PC-3 (cell line): ENCODE measurements around the gene ZFPM1.

Source experiments
- CTCF ChIP-seq: fragments of 300-600 bp; sonication (generic); conservative IDR thresholded peaks from 2 replicates; pipeline ENCODE4 v1.5.1; 2017; ENCODE audit warnings: antibody characterized with exemption, low read depth, mild to moderate bottlenecking, low read length
- EZH2 ChIP-seq: fragments of 300-600 bp; sonication (generic); IDR thresholded peaks from one replicate; pipeline ENCODE4 v1.6.1; 2017; ENCODE audit warnings: antibody characterized with exemption, mild to moderate bottlenecking, low read length; ENCODE audit not compliant: unreplicated experiment
- EZH2phosphoT487 ChIP-seq: fragments of 300-600 bp; sonication (generic); IDR thresholded peaks from 2 replicates; pipeline ENCODE4 v1.6.1; 2018; ENCODE audit warnings: mild to moderate bottlenecking, antibody characterized with exemption, low read length, borderline replicate concordance

- TF ChIP-seq CTCF (no peak), EZH2phosphoT487 (no peak), EZH2 (no peak)
Measured at GRCh38 chr16:88439706-88440105, 13.4 kb upstream of the ZFPM1 start.
